Stimulated activated CD4-positive, alpha-beta T cell treated with anti-CD3 and anti-CD28 coated beads, Interleukin-1b, Interleukin-23, amount 100 ng/mL, for 1 hour (primary cell): ENCODE data around the gene GPR37.

Experiments
- DNase-seq, 2 donors: peaks; one replicate each; pipeline ENCODE4 v3.0.0-alpha.2; 2020; ENCODE audit warnings: low read depth in 2 of 2

GPR37 gene

DNA sequence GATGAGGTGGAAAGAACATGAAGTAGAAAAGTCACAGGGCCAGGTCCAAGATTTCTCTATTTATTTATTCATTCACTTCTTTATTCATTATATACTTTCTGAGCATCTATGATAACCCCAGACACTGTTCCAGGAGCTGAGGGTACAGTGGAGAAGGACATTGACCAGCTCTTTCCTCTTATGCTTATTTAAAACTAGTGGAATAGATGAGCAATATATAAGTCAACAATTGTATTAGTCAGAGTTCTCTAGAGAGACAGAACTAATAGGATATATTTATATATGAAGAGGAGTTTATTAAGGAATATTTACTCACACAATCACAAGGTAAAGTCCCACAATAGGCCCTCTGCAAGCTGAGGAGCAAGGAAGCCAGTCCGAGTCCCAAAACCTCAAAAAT lies 15.0 kb upstream of the GPR37 start:
- DNase-seq, result no peak

DNA sequence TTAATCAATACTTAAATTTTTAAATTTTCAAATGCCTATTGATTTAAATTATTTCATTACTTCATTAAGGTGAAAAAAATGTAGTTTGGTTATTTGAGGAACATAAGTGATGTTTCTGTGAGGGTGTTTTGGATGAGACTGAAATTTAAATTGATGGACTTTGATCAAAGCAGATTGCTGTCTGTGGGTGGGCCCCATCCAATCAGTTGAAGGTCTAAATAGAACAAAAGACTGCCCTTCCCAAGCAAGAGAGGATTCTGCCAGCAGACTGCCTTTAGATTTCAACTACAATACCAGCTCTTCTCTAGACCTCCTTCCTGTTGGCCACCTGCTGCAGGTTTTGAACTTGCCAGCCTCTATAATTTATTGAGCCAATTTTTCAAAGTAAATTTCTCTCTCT lies 14.5 kb upstream of the GPR37 start:
- DNase-seq, result no peak

DNA sequence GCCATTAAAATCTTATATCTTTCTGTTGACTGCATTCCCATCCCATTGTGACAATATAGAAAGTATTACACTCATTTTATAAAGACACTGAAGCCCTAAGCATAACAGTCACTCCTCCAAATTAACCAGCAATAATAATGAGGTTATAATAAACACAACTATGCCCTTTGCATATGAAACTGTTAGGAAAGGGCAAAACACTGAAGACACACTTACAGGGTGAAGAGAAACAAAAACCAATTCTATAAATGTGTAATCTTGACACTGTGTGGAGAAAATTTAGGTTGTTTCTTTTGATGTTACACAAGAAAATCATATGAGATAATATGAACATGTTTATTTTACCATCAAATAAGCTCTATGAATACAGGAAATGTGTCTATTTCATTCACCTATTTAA lies 14.0 kb upstream of the GPR37 start:
- DNase-seq, result no peak

DNA sequence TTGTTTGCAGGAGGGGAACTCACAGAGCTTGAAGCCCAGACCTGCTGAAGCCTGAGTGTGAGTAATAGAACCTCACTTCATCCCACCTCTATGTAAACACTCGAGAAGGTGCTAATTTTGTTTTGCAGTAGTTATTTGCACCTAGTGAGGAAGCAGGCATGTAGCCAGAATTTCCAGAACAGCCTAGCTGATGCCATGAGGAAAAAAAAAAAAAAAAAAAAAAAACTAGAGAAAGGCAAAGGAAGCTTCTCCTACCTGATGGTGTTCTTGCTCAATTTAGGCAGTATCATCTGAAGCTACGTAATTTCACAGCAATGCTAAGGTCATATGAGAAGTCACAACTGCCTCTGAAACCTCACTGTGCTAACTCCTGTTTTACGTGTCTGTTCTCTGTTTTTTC lies 13.6 kb upstream of the GPR37 start:
- no peak for DNase-seq

DNA sequence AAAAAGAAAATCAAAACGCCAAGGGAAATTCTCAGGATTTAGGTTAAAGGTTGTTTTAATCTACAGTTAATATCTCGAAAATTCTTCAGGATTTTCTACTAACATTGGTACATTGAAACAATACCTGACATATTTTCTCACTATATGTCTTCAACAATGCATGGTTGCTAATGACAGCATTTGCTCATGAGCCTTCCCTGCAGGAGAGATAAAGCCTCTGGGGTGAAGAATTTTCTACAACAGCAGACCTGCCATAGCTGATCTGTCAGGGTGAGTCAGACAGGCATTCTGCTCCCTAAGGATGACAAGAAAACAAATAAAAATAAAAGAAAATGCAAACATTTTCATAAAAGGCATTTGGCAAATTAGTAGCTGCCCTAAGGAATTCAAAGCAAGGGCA lies 11.7 kb upstream of the GPR37 start:
- DNase-seq, result no peak

DNA sequence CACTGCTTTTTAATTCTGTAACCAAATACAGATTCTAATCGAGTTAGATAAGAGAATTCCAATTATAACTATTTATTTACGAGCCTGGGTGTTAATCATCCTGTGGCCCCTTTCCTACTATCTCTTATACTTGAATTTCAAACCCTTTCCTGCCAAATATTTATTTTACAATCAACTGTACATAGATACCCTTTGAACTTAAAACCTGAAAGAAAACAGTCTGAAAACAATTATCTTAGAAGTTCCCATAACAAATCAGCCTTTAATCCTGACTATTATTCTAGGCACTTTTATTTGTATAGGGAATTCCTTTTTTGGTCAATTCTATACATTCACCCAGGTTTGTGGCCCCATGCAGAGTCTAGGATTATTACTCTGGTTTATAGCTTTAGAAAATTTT lies 10.6 kb upstream of the GPR37 start:
- DNase-seq, result no peak

DNA sequence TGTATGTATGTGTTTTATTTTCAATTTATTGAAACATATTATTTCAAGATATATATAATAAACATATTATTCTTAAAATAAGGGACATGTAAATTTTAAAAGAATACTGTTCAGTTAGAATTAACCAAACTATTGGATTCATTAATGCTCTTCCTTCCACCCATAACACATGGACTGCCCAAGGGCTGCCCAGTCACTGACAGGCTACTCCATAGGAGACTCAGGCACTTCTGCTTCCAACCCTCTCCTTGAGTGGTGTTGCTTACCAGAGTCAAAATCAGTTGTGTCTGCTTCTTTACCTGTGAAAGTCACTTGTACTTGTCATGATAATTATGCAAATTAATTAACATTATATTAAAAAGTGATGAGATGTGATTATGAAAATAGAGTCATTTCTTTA lies 9.8 kb upstream of the GPR37 start:
- DNase-seq, result no peak

DNA sequence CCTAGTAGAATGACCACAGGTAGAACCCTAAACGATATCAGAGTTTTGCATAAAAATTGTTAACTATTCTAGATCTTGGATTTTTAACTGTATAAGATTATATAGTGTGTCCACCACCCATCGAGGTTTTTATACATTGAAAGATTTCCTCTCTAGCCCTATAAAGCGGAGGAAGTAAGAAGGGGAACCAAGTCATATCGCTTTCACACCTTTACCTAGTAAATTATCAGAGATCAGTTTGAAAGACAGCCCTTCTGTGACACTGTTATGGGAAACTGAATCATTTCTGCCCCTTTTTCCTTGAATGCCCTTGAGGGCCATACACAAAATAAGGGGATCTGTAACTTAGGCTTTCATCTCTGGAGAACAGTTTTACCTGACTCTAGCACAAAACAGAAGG lies 8.3 kb upstream of the GPR37 start:
- DNase-seq, result no peak

DNA sequence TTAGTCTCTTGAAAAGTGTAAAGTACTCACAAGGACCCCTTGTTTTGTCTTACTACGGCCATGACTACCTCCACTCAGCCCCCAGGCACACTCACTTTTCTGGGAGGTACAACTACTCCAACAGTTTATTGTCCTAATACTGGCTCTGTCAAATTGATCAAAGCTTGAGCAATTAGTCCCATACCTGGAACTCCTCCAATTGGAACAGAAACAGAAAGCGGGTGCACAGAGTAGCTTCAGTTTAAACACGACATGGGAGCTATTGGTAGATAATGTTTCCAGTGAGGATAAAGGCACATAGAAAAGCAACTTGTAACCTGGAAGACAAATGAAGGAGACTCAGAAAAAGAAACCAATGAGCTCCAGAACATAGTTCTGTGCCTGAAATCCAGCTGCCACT lies 7.7 kb upstream of the GPR37 start:
- DNase-seq, result no peak

DNA sequence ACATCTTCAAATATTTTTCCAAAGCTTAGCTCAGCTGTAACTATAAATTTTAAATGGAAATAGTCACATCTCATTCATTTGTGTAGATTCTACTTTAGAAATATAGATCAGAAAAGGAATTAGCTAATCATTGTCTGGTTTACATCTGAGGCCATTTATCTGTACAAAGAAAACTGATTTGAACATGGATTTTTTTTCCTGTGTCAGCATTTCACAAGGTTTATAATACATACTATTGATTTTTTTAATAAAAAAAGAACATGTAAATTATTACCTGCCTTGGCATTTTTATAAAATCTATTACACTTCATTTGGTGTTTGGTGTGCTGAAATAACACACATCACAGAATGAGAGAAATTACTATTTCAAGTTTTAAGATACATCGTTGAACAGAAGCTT lies 3.5 kb upstream of the GPR37 start:
- no peak for DNase-seq

DNA sequence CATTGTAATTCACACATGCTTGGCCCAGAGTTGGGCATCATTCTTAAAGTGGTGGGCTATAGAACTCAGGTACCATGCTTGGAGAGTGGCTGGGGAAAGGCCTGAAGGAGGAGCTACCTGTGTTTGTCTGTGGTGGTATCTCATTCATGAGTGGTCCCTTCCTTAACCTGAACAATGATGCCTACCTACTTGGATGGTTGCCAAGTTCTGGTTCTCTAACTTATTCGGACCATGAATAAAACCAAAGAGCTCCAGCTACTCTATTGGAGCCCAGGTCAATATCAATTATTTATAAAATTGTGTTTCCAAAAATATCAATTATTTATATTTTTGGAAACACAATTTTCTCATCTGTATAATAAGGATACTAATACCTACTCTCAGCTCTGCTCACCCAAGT lies 2.9 kb upstream of the GPR37 start:
- no peak for DNase-seq

DNA sequence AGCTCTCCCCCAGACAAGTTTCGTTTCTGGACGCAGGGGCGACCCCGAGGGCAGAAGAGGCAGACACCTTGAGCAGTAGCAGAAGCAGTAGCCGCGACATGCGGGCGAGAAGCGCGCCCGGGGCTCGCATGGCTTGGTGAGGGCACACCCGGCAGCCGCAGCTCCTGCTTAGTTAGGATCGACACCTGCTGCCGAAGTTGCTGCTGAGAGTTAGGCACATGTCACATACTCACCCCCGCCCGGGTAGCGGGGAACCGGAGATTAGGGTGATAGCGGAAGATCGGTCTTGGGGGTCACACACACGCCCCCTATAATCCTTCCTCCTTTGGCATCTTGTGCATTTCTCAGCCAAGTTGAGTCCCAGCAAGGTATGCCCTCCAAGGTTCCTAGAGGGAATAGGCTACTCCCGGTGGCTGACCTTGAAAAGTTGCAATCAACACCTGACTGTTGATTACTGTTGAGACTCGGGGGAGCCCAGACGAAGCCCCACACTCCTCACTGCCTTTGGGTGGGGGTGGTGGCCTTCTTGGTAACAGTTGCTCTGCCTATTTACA lies 668 bp downstream of the GPR37 start:
- no peak for DNase-seq

DNA sequence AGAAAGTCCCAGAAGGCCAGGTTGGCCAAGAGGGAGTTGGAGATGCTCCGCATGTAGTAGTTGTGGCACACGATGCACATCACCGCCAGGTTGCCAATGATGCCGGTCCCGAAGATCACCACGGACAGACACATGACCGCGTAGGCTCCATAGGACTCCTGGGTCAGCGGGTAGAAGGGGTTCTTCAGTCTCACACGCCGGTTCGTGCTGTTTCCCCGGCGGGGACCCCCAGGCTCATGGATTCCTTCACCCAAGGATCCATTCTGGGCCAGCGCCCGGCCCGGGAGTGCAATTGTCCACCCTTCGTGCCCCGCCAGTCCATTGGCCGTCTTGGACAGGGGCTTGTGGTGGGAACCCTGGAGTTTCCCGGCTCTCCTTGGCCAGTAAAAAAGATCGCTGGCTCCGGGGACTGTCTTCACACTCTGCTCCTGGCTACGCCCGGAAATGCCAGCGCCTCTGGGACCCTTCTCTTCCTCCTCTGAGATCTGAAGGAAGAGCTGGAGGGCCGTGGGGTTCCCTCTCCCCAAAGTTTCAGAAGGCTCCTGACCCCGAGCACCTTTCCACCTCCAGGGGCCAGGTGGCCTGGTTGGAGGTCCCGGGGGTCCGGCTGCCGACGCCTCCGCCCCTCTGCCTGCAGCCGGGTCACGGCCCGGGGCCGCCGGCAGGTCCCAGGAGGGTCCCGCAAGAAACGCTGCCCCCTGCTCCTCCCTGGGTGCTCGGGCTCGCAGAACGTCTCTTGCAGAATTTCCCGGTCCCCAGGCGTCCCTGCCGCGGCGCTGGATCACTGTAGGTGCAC lies 1.3 kb downstream of the GPR37 start:
- DNase-seq, result no peak

DNA sequence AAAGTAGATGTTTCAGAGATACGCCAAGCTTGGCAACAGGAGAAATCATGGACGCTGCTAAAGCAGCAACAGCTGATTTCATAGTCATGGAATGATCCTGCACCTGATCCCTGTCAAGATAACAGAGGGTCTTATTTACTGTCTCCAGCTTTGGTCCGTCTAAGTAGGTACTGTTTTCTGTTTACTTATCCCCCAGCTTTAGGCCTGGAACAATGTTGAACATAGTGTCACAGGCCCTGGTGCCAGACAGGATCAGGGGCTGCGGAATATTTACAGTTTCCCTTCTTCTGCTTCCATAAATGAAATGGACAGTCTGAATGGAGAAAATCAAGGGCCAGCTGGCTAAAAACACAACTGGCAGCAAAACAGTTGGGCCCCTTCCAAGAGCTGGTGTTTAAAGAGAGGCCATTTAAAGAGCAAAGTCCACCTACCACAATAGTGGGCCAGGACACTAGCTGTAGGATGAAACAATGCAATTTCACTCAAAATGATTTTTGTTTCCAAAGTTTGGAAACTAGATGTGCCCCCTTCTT lies 2.9 kb downstream of the GPR37 start:
- no peak for DNase-seq

DNA sequence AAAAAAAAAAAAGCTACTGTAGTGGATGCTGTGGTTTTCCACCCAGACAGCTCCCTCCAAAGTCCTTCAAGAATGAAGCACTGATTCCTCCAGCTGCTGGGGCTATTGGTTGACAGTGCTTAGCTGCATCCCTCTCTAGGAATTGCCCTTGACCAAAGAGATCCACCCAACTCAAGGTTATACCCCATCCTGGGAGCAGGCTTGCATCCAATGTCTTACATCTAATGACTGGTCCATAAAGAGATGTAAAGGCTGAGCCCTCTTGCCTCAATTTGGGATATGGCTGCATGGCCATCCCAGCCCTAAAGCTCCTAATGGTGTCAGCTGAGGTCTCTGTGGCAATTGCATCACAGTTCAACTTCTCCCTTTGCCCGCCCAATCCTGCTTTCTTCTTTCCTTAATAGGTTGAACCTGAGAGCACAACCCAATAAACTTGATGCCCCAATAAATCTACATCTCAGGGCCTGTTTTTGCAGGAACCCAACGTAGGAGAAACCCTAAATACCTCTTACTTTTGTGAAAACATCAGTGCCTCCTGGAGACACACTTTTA lies 4.4 kb downstream of the GPR37 start:
- no peak for DNase-seq

DNA sequence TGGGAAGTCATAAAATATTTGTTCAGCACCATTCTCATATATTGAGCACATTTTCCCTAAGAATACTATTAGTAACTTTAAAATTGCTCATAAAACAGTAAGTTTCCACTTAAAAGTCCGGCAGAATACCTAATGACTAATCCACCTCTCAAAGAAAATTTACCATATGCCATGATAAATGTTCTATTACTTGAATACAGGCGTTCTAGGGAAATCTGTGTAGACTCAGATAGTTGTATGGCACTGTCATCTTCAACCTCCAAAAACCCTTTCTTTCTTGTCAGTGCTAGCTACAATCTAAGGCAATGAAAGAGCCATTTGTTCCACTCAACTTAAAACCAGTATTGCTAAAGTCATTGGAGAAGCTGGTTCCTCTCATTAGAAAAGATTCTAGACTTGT lies 7.3 kb downstream of the GPR37 start:
- DNase-seq, result no peak

DNA sequence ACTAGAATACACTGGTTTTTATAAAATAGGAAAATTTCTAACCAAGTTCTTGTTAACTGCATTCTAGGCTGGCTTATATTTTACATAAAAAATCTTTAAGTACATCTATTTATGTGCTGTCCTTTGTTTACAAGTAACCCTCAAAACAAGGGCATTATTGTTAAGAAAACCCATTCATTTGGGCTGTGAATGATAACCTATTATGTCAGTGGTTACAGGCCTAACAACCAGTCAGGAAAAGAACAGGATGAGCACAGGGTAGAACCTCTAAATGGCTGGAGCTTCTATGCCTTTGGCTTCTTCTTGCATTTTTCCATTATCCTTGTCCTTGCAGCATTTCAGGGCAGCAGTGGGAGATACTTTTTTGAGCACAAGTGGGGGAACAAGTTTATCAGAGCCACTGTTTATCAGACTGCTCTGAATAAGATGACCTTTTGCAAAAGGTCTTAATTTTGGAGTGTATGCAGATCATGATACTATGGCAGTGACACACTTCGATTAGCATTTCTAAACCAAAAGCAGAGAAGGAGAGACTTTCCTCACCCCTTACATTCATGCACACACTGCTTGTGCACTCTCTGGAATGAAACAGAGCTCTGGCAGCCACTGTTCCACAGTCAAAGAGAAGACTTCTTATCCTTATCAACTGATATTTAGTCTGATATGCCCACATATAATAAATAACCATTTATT lies 10.9 kb downstream of the GPR37 start:
- DNase-seq, result no peak

DNA sequence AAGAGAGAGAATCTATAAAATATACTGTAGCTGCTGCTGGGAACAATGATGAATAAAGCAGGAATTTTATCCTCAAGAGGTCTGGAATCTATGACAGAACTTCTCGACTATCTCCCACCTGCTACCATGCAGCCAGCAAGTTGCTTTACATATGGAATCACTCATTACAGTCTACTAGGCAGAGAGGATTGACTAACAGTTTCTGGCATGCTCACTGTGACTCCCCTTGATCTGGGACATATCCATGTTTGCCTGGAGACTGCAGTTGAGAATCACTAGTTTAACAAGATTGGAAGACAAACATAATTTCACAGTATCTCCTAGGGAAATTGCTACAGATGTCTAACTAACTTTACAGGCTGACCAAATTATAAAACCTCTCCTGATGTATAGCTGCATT lies 13.3 kb downstream of the GPR37 start:
- no peak for DNase-seq

DNA sequence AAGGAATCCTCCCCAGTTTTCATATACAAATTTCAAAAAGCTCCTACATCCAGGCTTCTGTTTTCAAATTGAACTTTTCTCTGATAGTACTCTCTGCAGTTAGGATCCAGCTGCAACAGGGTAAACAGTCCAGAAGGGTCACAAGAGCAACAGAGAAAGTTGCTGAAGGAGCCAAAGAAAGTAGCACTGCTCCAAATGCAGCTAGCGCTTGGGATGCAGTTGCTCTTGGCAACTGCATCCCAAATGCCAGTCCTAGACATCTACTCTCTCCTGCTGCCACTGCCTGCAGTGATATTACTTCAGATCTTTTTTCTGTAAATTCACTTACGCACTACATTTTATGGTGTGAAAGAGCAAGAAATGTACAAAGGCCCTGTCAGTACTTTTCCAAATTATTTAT lies 14.6 kb downstream of the GPR37 start:
- no peak for DNase-seq

DNA sequence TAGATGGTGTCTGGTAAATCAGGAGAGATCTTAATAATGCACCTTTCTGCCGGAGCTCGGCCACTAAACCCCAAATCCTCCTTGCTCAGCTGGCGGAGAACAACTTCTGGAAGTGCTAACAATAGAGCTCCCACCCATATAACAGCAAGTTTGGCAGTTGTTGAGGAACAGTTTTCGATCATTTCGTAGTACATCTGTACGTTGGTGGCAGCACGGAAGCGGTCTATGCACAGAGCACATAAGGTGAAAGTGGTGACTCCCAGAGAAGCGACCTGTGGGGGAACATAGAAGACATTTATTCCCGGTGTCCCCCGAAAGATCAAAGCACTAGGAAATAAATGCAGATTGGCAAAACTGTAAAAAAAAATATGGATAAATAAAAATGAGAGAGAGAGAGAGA lies 18.5 kb downstream of the GPR37 start:
- DNase-seq, result no peak

DNA sequence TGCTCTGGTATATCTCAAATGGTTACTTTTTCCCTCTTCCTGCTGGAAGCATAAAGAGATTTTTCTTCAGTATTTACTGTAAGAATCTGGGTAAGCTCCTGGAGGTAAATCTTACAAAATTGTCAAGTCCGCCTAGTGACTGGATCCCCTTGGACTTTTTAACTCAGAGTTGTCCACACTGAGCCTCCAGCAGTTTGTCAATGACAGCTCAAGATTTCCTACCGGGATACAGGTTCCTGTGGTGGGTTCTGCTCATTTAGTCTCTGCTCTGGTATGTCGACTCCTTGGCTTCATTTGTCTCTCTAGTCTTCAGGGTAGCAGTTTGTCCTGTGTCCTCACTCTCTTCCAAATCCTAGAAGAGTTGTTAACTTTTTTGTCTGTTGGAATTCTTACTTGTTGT lies 27.0 kb downstream of the GPR37 start:
- no peak for DNase-seq

DNA sequence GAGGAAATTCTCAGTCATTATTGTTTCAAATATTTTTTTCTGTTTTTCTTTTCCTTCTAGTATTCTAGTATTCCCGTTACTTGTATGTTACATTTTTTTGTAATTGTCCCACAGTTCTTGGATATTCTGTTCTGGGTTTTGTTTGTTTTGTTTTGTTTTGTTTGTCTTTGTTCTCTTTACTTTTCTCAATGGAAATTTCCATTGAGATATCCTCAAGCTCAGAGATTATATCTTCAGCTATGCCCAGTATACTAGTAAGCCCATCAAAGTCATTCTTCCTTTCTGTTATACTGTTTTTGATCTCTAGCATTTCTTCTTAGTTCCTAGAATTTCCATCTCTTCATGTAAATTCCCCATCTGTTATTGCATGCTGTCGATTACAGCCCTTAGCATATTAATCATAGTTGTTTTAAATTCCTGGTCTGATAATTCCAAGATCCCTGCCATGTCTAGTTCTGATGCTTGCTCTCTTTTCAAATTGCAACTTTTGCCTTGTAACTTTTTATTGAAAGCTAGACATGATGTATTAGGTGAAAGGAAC lies 27.8 kb downstream of the GPR37 start:
- DNase-seq, result no peak

DNA sequence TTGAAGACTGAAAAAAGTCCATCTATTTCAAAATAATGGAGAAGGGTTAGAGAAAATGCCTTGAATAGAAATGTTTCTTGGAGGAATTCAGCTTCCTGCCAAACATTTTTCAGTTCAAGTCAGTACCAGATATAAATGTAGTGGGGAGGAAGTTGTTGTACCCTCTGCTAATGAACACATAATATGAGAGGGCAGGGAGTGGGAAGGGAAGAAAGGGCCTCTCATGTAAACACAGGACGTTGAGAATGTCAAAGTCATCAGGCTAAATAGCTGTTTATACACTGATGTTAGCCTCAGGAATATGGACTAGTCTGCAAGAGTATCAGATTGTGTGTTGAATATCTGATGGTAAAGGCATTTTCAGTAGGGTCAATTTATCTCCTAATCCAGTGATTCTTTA lies 37.0 kb downstream of the GPR37 start:
- DNase-seq, result no peak
